ENCODE results near the gene BCAS4.

BCAS4 gene

GRCh38 chr20:50844430-50845100 lies 49.7 kb downstream of the BCAS4 start:
- H3K4me3 ChIP-seq (ENCODE audit: low read depth, low read length), result no peak overlapping the region
- no peak for TF ChIP-seq CTCF (IDR thresholded peaks at IDR 0.05; ENCODE audit: borderline replicate concordance, insufficient read depth, low read depth, low read length)

GRCh38 chr20:50845566-50846215 lies 50.8 kb downstream of the BCAS4 start:
- TF ChIP-seq CTCF (IDR thresholded peaks at IDR 0.05; ENCODE audit: borderline replicate concordance, insufficient read depth, low read depth, low read length), result no peak

GRCh38 chr20:50848341-50848808 lies 53.5 kb downstream of the BCAS4 start:
- H3K4me3 ChIP-seq (ENCODE audit: low read depth, low read length), result no peak overlapping the region
- TF ChIP-seq CTCF (IDR thresholded peaks at IDR 0.05; ENCODE audit: borderline replicate concordance, insufficient read depth, low read depth, low read length), result no peak

More at GRCh38 chr20:50845566-50846215, 50.8 kb downstream of the BCAS4 start:
- no peak overlapping the region for H3K4me3 ChIP-seq (ENCODE audit: low read depth, low read length)

- no peak for TF ChIP-seq CTCF (IDR thresholded peaks at IDR 0.05; ENCODE audit: borderline replicate concordance, insufficient read depth, low read depth, low read length)
- H3K4me3 ChIP-seq (ENCODE audit: low read depth, low read length), result no peak overlapping the region
Measured at GRCh38 chr20:50848846-50849673, 54.2 kb downstream of the BCAS4 start.

GRCh38 chr20:50850721-50851286 lies 55.9 kb downstream of the BCAS4 start:
- H3K4me3 ChIP-seq (ENCODE audit: low read depth, low read length), result no peak overlapping the region
- TF ChIP-seq CTCF (IDR thresholded peaks at IDR 0.05; ENCODE audit: borderline replicate concordance, insufficient read depth, low read depth, low read length), result no peak

GRCh38 chr20:50852085-50852484 lies 57.2 kb downstream of the BCAS4 start:
- TF ChIP-seq CTCF (IDR thresholded peaks at IDR 0.05; ENCODE audit: borderline replicate concordance, insufficient read depth, low read depth, low read length), result no peak
- H3K4me3 ChIP-seq (ENCODE audit: low read depth, low read length), result no peak overlapping the region

Data from GM12875 (cell line).